HG02571 (cell line): ENCODE measurements around the gene ZNF783.
"Not testable (repeated sequence)": the region's sequence is repeated elsewhere in the genome, so short reads cannot be mapped to it uniquely, and the experiment has no call there.

Experiments used
- ATAC-seq: cut with Tn5 transposase; IDR thresholded peaks from one replicate; pipeline ENCODE4 v1.9.1; 2021; ENCODE audit warnings: mild to moderate bottlenecking, moderate library complexity; ENCODE audit not compliant: unreplicated experiment

The ZNF783 gene

DNA sequence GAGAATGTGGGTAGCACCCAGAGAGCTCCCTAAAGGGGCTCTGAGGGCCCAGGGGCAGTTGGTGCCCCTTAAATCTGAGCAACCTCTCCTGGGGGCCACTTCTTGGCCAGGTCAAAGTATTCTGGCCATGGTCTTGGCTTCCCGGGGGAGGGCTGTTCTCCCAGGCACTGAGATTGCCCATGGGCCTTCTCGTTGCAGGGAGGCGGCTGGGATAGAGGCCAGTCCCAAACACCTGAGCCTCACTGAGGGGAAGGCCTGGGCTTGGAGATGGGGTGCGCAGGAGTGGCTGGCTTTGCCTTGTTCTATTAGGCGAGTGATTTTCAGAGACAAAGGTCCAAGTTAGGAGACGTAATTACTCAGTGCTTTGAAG, 33.5 kb downstream of the ZNF783 start:
- ATAC-seq: no peak

DNA sequence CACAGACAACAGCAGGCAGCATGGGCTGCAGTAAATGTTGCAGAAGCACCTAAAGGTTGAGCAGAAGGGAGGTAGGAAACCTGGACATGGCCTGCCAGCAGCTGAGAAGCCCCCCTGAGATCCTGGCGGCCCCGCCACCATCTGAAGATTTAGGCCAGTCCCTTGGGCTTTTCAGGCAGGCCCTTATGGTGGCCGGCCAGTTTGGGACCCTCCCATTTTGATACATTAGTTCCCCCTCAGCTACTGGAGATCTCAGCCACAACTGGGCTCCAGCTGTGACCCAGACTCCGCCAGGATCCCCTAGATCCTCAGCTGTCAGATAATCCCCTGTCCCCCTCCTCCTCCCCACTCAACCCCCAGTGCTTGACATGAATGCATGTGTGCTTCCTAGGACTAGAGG, 34.4 kb downstream of the ZNF783 start:
- ATAC-seq: no peak

DNA sequence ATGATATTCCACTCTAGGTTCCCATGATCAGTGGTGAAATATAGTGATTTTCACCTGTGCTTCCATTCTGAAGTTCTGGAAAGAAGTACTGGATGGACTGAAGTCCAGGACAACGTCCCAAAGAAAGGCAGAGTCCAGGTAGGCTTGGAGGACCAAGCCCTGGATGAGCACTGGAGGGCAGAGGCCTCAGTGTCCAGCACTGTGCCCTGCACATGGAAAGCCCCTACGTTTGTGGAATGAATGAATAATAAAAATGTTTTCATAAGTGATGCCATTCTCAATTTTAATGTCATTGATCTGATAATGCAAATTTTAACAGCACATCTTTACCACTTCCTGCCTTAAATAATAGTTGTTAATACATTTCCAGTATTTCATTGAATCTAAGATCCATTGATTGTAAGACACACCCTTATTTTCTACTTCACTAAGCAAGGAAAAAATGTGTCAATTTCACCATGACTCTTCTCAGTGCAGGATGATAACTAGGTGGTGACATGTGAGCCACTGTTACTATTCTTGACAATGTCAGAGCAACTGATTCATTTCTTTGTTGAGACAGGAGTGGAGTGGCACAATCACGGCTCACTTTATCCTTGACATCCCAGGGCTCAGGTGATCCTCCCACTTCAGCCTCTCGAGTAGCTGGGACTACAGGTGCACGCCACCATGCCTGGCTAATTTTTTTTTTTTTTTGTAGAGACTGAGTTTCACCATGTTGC, 35.2 kb downstream of the ZNF783 start:
- ATAC-seq: no peak

DNA sequence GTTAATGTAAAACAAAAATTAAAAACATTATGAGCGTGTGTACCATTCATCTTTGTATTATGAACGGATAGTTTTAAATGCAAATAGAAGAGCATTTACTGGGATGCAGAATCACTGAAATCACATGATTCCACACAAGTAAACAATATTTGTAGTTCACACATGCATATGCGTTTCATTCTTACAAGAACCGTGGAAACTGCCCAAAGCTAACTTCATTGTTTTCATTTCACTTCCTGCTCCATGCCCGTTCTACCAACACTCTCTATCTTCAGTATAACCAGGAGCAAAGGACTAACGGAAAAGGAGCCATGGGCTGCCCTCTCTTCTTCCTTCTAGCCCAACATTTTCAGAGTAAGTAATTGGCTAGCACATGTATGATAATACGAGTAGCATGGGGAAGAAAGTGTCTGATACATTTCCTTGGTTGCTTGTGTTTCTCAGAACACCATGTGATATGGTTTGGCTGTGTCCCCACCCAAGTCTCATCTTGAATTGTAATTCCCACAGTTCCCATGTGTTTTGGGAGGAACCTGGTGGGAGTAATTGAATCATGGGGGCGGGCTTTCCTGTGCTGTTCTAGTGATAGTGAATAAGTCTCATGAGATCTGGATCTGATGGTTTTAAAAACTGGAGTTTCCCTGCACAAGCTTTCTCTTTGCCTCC, 38.8 kb downstream of the ZNF783 start:
- ATAC-seq: no peak

DNA sequence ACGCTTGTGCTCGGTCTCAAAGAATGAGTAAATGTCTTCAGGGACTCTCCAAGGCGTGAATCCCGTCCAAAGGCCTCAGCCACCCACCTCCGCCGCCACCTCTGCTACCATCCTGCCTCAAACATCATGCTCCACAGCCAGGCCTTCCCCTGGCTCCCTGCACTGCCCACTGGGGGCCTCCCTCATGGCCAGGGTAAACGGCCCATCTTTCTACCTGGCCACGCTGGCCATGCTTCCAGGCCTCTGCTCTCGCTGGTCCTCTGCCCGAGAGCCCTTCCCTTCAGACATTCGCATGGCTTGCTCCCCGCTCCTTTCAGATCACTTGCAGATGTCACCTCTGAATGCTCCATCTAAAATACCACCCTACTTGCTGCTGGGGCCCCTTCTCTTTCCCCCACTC, 40.2 kb downstream of the ZNF783 start:
- ATAC-seq: no peak

DNA sequence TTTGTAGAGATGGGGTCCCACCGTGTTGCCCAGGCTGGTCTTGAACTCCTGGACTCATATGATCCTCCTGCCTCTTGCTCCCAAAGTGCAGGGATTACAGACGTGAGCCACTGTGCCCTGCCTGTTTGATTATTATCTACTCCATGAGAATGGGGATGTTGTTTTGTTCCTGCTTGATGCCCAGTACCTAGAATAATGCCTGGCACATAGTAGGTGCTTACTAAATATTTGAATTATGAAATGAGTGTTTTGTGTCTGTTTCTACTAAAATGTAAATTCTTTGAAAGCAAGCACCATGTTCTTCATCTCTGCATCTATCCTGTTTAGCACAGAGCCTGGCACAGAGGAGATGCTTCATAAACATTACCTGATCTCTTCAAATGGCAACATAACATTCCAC, 40.9 kb downstream of the ZNF783 start:
- ATAC-seq: no peak

DNA sequence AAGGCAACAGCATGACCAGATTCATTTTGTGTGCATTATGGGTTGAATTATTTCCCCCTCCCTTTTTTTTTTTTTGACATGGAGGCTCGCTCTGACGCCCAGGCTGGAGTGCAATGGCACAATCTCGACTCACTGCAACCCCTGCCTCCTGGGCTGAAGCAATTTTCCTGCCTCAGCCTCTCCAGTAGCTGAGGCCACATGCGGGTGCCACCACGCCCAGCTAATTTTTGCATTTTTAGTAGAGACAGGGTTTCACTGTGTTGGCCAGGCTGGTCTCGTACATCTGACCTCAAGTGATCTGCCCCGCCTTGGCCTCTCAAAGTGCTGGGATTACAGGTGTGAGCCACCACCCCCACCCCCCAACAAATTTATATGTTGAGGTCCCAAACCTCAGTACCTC, 42.0 kb downstream of the ZNF783 start:
- no peak for ATAC-seq

DNA sequence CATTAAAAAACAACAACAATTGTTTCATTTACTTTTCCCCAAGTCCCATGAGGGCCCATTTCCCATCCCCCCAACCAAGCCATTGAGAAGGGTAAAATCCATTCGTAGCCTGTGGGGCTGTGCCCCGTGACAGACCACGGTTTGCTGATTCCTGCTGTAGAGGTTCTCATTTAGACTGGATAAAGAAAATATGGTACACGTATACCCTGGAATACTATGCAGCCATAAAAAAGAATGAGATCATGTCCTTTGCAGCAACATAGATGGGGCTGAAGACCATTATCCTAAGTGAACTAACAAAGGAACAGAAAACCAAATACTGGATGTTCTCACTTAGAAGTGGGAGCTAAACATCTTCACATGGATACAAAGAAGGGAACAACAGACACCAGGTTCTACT, 44.9 kb downstream of the ZNF783 start:
- ATAC-seq: no peak

DNA sequence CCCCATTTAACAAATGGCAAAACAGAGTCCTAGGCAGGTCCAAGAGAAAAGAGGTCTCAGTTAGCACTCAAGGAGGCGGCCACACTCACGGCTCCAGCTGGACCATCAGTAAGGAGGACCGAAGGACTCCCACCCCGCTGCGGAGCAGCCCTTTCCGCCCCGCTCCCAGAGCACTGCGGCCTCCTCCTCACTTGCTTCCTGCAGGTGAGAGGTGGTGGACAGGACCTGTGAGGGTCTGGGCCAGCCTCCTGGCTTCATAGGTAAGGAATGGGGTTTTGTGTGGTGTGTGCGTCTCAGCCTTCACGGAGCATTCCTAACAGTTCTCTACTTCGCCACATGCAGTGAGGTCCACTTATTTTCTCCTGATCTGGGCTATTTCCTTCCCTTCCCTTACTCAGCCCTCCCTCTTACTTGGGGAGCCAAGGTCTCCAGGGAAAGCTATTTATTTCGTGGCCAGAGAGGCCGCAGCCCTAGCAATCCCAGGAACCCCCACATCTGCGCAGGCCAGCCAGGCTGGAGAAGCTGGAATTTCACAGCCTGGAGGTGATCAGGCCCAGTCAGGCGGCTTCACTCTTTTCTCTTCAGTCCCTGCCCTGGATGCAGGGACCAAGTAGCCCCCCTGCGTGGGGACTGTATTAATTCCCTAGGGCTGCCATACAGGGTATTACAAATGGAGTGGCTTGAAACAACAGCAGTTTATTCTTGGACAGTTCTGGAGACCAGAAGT, 45.9 kb downstream of the ZNF783 start:
- ATAC-seq: no peak

DNA sequence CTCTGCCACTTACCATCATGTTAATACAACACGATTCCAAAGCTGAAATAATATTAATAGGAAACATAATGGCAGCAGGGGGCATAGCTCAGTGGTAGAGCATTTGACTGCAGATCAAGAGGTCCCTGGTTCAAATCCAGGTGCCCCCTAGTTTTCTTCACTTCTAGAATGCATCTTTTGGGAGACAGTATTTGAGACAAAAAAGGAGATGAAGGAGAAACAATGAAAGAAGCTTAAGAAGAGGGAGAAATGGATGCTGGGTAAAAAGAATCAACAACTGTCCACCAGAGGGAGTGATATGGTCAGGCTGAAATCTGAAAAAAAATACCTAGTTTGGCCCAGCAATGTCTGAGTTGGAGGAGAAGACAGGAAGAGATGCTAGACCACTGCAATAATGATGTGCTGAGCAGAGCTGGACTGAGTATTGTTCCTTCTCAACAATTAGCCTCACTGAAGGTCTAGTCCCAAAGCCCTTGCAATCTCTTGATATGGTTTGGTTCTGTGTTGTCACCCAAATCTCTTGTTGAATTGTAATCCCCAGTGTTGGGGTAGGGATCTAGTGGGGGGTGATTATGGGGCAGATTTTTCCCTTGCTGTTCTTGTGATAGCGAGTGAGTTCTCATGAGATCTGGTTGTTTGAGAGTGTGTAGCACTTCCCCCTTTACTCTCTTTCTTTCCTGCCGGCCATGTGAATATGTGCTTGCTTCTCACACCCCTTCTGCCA, 48.3 kb downstream of the ZNF783 start:
- no peak for ATAC-seq

DNA sequence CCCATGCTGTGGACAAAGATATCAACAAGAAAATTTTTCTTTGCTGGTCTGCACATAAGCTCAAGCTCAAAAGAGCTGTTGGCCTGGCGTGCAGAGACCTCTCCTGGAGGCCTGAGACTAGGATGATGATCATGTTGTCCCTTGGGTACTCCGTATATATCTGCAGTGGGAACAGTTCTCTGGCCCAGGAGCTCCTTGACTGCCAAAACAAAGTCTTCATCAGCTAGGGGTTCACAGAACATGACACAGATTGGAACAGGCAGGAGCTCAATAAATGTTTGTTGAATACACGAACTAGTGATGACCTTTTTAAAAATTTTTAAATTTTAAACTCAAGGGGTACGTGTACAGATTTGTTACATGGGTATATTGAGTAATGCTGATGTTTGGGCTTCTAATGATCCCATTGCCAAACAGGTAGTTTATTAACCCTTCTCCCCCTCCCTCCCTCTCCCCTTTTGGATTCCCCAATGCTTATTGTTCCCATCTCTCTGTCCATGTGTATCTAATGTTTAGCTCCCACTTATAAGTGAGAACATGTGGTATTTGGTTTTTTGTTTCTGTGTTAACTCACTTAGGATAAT, 49.1 kb downstream of the ZNF783 start:
- no peak for ATAC-seq

DNA sequence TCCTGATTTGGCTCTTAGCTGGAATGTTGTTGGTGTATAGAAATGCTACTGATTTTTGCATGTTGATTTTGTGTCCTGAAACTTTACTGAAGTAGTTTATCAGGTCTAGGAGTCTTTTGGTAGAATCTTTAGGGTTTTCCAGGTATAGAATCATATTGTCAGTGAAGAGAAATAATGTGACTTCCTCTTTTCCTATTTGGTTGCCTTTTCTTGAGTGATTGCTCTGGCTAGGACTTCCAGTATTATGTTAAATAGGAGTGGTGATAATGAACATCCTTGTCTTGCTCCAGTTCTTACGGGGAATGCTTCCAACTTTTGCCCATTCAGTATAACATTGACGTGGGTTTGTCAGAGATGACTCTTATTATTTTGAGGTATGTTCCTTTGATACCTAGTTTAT, 52.0 kb downstream of the ZNF783 start:
- ATAC-seq: no peak

DNA sequence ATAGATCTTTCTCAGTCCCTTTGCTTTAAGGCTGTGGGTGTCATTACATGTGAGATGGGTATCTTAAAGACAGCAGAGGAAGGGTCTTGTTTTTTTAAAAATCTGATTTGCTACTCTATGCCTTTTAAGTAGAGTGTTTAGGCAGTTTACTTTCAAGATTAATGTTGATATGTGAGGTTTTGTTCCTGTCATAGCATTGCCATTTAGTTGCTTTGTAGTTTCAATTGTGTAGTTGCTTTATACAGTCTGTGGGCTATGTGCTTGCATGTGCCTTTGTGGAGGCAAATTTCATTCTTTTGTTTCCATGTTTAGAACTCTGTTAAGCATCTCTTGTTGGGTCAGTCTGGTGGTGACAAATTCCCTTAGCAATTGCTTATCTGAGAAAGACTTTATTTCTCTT, 54.6 kb downstream of the ZNF783 start:
- no peak for ATAC-seq

DNA sequence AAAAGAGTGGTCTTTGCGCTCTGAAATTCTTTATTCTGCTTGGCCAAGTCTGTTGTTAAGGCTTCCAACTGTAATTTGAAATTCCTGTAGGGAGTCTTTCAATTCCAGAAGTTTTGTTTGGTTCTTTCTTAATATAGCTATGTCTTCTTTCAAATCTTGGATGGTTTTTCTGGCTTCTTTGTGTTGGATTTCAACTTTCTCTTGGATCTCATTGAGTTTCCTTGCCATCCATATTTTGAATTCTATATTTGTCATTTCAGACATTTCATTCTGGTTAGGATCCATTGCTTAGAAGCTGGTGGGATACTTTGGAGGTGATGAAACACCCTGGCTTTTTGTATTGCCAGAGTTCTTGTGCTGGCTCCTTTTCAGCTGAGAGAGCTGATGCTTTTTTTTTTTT, 55.5 kb downstream of the ZNF783 start:
- no peak for ATAC-seq

DNA sequence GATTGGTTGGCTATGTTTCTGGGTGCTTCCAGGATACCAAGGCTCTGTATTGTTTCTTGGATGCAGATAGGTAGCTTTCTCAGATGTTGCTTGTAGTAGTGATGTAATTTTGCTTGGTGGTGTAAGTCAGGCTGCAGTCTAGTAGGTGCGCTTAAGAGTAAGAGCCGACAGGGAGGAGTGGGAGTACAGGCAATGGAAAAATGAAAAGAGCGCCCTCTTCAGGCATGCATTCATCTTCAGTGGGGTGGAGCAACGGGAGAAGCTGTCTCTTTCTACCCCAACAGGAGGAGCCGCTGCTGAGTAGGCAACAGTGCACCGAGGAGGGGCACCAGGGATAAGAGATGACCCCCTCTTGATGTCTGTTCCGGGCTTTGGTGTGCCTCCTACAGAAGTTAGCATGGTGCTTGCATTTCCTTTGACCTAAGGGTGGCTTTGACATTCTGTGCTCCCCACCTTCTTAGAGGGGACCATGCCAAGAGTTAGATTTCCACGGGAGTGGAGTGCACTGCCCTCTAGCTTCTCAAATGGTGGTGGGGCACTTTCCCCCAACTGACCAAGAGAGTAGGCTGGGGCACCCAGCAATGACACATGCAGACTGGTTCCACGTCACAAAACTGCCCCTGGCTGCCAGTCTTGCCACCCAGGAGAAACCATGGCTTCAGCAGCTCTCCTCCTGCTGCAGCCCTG, 56.1 kb downstream of the ZNF783 start:
- no peak for ATAC-seq

DNA sequence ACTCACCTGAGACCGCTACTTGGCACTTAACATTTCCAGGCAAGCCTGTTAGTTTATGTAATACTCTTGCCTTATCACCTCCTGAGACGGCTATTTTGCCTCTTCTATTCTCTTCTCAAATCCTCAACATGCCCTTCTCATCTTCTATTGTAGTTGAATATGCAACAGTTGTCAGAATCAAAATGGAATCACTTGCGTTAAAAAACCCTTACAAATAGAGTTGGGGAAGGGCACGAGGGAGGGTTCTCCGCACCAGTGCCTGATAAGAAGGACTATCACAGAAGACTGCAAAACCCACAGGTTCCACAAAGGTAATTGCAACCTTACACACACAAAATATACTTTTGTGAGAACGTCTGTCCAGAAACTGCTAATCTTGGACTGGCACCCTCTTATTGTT, 57.4 kb downstream of the ZNF783 start:
- no peak for ATAC-seq

DNA sequence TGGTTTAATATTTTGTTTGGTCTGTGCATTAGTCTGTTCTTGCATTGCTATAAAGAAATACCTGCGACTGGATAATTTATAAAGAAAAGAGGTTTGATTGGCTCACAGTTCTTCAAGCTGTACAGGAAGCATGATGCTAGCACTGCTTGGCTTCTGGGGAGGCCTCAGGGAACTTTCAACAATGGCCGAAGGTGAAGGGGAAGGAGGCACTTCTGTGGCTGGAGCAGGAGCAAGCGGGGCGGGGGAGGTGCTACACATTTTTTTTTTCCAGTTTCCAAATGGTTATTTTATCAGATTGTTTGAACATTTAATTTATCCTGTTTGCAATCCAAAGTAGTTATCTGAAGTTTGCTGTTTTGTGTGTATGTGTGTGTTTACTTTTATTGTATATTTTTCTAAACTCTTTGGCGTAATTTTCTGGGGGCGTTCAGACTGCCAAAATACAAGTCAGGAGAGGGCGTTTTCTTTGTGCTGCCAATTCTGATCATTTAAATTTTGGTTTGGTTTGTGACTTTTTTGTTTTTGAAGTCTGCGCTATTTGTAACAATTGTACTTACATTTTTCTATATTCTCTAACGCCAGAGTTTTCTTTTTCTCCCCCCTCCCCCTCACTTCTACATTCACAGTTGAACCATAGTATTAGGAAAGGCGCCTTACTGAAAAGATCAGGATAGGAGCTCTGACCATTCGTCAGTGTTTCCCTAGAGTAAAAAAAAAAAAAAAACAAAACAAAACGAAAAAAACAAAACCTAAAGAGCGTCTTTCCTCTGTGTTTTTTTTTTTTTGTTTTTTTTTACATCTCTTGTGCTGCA, 58.5 kb downstream of the ZNF783 start:
- no peak for ATAC-seq

DNA sequence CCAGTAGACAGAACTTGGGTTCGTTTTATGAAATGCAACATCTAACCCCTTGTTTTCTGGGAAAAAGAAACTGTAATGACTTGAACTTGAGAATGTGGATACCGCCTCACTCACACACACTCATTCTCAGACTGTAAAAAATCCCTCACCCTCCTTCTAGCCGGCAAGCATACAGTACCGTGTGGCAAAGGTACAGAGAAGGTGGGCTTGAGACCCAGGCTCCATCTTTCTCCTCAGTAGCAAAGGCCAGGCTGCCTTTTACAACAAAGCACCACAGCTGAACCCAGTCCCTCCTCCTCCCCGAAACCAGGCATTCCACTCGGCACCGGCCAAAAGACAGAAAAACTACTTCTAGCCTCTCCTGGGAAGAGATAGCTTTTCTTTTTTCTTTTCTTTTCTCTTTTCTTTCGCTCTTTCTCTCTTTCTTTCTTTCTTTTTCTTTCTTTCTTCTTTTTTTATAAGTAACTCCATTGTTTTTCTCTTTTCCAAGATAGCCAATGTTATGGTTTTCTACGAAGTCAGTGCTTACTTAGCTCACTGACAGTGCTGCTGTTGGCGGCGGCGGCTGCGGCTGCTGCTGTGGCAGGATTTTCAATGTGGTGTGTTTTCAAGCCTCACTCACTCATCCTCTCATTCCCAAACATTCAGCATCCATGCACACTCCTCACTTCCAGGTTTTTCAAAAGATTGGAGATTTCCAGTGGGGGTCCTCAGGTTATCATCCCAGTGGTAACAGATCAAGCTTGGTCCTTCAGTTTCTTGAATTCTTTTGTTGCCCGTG, 59.3 kb downstream of the ZNF783 start:
- ATAC-seq: not testable (repeated sequence)

DNA sequence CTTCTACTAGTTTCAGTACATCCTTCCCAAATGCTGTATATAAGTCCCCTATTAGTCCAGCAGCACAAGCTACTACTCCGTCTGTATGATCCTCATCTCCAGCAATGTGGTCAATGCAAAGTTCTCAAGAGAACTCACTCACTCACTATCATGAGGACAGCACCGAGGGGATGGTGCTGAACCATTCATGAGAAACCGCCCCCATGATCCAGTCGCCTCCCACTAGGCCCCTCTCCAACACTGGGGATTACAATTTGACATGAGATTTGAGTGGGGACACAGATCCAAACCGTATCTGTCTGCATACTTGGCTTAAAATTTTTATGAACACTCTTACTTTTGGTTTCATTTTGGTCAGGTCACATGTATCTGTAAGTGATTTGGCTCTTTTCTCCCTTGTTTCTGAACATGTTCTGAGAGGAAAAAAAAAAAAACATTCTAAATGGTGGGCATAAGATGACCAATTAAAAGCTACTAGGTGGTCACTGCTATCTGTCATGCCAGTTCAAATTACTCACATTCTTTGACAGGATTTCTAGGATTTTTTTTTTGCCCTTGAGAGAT, 60.1 kb downstream of the ZNF783 start:
- ATAC-seq: no peak
